ENCODE measurements around the gene ACADL. TPM values are rescaled to one million over a fixed set of nuclear protein-coding genes. Genes with fewer than 3 reads are reported as not detected.

ACADL gene
- total and polyA plus RNA-seq, 2 experiments from 2014 or later: 0.45 to 0.49 TPM

GRCh38 chr2:210264282-210264681 is 39.0 kb upstream of the ACADL start:
- no peak overlapping the region for H3K27ac ChIP-seq
- no peak for DNase-seq (ENCODE audit: low read depth in 1 of 2, low spot score in 1 of 2)
- H3K9me3 ChIP-seq (ENCODE audit: low read depth): no peaks in the 10 kb centered on the region
- no peaks in the 10 kb centered on the region for H3K27me3 ChIP-seq
- no peak overlapping the region for H3K4me3 ChIP-seq
- no peaks in the 10 kb centered on the region for H3K36me3 ChIP-seq
- no peak for TF ChIP-seq CTCF (IDR thresholded peaks at IDR 0.05; ENCODE audit: low read depth, low read length)
- no peaks in the 10 kb centered on the region for H3K4me1 ChIP-seq (ENCODE audit: low read depth)

- Histone ChIP-seq H3K27ac (no peak overlapping the region), H3K27me3 (no peaks in the 10 kb centered on the region), H3K4me1 (ENCODE audit: low read depth) (no peaks in the 10 kb centered on the region), H3K4me3 (no peak overlapping the region), H3K9me3 (ENCODE audit: low read depth) (no peaks in the 10 kb centered on the region), H3K36me3 (no peaks in the 10 kb centered on the region)
- DNase-seq (ENCODE audit: low read depth in 1 of 2, low spot score in 1 of 2): no peak
- TF ChIP-seq CTCF (IDR thresholded peaks at IDR 0.05; ENCODE audit: low read depth, low read length): no peak
Measured at GRCh38 chr2:210263841-210264240, 38.6 kb upstream of the ACADL start.

- no peak overlapping the region for H3K4me3 ChIP-seq
- no peaks in the 10 kb centered on the region for H3K4me1 ChIP-seq (ENCODE audit: low read depth)
- no peaks in the 10 kb centered on the region for H3K27me3 ChIP-seq
- TF ChIP-seq CTCF (IDR thresholded peaks at IDR 0.05; ENCODE audit: low read depth, low read length): no peak
- no peaks in the 10 kb centered on the region for H3K9me3 ChIP-seq (ENCODE audit: low read depth)
- DNase-seq (ENCODE audit: low read depth in 1 of 2, low spot score in 1 of 2): no peak
- no peaks in the 10 kb centered on the region for H3K36me3 ChIP-seq
- no peak overlapping the region for H3K27ac ChIP-seq
Measured at GRCh38 chr2:210262036-210262435, 36.8 kb upstream of the ACADL start.

GRCh38 chr2:210259687-210260086 is 34.4 kb upstream of the ACADL start:
- Histone ChIP-seq H3K27ac (no peak overlapping the region), H3K9me3 (ENCODE audit: low read depth) (no peaks in the 10 kb centered on the region), H3K36me3 (no peaks in the 10 kb centered on the region), H3K4me1 (ENCODE audit: low read depth) (no peaks in the 10 kb centered on the region), H3K27me3 (no peaks in the 10 kb centered on the region), H3K4me3 (no peak overlapping the region)
- DNase-seq (ENCODE audit: low read depth in 1 of 2, low spot score in 1 of 2): no peak
- TF ChIP-seq CTCF (IDR thresholded peaks at IDR 0.05; ENCODE audit: low read depth, low read length): no peak

GRCh38 chr2:210252699-210253606 is 27.7 kb upstream of the ACADL start:
- no peaks in the 10 kb centered on the region for H3K36me3 ChIP-seq
- DNase-seq (ENCODE audit: low read depth in 1 of 2, low spot score in 1 of 2): no peak
- H3K27ac ChIP-seq: no peak overlapping the region
- H3K4me3 ChIP-seq: no peak overlapping the region
- no peaks in the 10 kb centered on the region for H3K27me3 ChIP-seq
- no peak for TF ChIP-seq CTCF (IDR thresholded peaks at IDR 0.05; ENCODE audit: low read depth, low read length)
- H3K4me1 ChIP-seq (ENCODE audit: low read depth): no peaks in the 10 kb centered on the region
- no peaks in the 10 kb centered on the region for H3K9me3 ChIP-seq (ENCODE audit: low read depth)

Measured in cardiac muscle cell (in vitro differentiated cells and primary cell).